HG02943 (cell line): ENCODE measurements around the gene AVL9.

Experiments used
- ATAC-seq: cut with Tn5 transposase; IDR thresholded peaks from one replicate; pipeline ENCODE4 v1.9.1; 2021; ENCODE audit warnings: mild to moderate bottlenecking, low read depth, moderate library complexity; ENCODE audit not compliant: unreplicated experiment

The AVL9 gene

DNA sequence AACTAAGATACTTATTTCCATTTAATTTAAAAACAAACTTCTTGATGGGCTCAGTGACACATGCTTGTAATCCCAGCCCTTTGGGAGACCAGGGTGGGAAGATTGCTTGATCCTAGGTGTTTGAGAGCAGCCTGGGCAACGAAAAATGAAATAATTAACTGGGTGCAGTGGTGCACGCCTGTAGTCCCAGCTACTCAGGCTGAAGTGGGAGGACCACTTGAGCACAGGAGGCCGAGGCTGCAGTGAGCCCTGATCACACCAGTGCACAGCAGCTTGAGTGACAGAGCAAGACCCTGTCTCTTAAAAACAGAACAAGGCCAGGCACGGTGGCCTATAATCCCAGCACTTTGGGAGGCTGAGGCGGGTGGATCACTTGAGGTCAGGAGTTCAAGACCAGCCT, 37.4 kb downstream of the AVL9 start:
- no peak for ATAC-seq

DNA sequence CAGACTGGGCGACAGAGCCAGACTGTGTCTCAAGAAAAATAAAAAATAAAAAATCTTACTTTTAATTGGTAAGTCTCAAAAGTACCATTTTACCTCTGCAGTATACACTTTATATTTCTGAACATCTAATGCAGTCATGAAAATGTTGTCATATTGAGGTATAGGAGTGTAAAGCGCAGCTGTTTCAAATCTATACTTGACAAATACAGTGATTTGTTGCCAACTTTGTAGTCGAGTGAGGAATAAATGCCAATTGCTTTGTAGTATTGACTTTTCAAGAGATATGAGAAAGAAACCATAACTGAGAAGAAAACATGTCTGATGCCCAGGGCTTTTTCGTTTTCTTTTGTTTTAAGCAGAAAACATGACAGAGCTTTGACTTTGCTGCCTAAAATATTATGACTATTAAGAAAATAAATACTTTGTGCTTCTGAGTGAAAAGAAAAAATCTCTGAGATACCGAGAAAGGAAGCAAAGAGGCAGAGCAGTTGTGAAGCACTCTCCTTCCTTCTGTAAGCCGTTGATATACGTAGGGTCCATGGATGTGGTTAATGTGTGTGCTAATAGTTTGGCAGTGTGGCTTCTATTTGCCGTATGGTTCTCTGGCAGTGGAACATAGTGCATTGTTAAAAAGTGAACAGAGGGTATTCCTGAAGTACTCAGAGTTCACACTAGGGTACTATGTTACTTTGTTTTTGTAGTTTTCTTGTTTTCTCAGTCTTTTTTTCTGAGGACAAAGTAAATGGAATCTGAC, 38.2 kb downstream of the AVL9 start:
- ATAC-seq: no peak

DNA sequence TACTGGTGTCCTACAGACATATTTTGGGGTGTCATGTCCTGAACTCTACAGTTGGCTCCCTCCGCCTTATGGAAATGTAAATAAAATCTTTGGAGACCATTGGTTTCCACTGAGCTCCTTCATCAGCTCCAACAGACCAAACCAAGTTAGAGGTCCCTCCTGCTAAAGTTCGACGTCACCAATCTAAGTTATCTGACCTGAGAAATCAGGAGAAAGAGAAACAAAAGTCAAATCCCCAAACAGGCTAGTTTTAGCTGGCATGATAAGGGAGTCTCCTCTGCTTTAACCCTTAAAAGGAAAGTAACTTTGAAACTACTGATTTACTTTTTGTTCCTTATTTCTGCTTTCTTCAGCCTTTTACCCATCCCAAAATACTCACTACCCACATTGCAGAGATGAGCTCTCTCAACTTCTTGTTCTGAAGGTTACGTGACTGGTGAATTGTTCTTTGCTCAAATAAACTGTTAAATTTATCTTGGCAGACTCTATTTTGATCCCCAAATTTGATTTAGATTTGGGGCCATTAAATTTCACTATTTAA, 39.9 kb downstream of the AVL9 start:
- ATAC-seq: no peak

DNA sequence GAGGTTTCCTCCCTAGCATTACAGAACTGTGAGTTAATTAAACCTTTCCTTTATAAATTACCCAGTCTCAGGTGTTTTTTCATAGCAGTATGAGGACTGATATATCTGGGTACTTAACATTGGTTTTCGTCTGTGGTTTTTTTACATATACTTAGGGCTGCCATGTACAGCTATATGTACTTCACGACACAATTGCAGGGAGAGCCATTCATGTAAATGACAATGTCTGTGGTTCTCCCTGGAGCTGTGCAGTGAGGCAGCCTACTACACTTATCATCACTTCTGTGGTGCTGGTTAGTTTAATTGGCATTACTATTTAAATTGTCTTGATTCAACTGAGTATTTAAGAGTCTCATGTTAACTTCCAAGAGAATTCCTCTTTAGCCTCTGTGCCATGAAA, 40.7 kb downstream of the AVL9 start:
- no peak for ATAC-seq

DNA sequence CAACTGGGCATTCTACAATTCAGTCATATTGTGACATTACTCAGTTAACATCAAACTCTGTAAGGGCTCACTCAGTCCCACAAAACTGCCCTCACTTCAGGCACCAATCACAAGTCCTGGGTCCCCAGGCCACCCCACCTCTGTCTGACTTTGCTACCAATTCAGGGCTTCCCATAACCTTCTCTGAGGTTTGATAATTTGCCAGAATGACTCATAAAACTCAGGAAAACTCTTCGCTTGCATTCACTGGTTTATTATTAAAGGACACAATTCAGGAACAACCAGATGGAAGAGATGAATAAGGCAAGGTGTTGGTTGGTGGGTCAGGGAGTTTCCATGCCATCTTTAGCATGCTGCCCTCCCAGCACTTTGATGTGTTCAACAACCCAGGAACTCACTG, 41.3 kb downstream of the AVL9 start:
- ATAC-seq: no peak

DNA sequence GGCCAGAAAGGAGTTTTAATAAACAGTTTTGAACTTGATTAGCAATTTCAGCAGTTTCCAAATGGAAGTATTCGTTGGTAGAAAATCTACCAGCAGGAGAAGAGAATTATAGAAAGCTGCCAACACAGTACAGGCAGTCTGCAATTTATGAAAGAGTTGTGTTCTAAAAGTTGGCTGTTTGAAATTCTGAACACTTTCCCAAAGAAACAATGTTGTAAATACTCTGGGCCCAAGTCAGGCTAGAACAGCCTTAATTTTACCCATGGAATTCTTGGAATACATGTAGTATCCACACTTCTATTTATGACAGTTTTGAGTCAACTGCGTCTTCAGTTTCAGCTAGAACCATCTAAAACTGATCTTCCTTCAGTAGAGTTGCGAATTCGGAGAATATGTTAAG, 42.5 kb downstream of the AVL9 start:
- no peak for ATAC-seq

DNA sequence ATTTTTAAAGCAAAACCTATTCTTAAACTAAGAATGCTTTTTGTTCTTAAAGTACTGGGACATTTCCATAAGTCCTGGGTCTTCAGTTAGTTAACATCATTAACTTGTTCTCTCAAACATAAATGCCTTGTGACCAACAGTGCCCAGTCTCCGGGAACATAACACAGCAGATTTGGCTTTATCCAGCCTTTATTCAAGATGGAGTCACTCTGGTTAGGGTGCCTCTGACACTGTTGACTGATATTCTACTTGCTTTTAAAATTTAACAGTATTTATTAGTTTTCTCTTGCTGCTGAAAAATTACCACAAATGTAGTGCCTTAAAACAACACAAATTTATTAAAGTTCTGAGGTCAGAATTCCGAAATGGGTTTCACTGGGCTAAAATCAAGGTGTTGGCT, 44.1 kb downstream of the AVL9 start:
- ATAC-seq: no peak

DNA sequence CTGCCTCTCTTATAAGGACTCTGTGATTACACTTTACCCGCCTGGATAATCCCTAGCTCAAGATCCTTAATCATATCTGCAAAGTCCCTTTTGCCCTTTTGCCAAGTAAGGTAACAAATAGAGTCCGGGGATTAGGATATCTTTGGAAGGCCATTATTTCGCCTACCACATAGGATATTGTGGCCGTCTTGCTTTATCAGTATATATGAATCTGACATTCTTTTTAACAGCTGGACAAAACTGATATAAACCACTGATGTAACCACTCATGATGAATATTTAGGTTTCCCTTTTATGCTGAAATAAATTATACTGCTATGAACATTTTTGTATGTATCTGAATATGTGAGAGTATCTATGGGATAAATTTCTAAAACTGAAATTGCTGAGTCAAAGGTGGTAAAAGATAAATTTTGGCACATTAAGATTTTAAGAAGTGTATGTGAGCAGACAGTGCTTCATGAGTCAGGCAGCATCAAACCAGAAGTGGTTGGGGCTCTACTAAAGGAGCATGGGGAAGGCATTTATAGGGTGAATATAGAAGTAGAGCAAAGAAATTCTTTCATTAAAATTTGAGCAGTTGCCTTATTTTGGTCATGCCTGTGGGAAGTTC, 44.7 kb downstream of the AVL9 start:
- ATAC-seq: no peak

DNA sequence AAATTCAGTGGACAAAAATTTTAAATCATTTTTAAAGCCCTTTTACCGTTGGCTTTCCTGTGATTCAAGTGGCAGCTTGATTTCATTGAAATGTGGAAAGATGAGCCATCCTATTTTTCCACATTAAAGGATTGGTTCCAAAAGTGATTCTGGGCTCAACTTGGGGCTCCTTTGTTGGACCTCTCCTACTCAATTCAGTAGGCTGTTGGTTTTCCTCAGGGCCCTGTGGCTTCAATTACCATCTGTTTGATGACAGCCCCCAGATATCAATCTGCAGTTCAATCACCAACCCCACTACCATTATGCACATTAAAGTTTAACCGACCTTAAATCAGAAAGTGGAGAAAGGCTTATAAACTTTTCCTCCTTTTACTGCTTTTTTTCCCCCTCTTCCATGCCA, 47.3 kb downstream of the AVL9 start:
- no peak for ATAC-seq

DNA sequence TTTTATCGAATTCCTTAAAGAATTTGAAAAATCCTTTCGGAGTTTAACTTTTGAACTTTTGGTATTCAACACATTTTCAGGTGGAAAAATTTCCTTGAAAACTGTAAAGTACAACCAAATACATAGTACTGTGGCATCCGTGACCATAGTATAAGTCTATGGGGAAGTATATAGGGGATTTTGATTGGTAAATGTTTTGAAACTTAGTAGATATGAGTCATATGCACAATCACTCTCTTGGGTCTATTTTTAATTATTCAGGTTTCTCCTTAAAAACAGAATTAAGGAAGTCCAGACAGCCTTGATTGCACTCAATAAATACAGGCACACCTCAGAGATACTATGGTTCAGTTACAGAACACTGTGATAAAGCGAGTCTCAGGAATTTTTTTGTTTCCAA, 64.2 kb downstream of the AVL9 start:
- no peak for ATAC-seq

DNA sequence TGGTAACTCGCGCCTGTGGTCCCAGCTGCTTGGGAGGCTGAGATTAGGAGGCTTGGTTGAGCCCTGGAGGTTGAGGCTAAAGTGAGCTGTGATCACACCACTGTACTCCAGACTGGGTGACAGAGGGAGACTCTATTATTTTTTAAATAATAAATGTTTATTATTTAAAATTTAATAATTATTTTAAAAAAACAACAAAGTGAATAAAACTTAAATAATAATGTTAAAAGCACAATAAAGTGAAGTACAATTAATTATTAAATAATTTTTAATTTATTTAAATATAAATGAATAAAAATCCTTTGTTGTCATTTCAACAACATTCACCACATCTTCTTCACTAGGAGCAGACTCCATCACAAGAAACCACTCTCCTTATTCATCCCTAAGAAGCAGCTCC, 64.8 kb downstream of the AVL9 start:
- ATAC-seq: no peak

DNA sequence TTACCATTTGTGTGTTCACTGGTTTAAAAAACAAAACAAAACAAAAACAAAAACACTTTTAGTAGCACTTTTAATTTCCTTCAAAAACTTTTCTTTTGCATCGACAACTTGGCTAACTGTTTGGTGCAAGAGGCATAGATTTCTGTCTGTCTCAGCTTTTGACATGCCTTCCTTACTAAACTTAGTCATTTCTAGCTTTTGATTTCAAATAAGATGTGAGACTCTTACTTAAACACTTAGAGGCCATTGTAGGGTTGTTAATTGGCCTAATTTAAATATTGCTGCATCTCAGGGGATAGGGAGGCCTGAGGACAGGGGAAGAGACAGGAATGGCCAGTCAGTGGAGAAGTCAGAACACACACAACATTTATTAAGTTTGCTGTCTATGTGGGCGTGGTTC, 66.3 kb downstream of the AVL9 start:
- no peak for ATAC-seq

DNA sequence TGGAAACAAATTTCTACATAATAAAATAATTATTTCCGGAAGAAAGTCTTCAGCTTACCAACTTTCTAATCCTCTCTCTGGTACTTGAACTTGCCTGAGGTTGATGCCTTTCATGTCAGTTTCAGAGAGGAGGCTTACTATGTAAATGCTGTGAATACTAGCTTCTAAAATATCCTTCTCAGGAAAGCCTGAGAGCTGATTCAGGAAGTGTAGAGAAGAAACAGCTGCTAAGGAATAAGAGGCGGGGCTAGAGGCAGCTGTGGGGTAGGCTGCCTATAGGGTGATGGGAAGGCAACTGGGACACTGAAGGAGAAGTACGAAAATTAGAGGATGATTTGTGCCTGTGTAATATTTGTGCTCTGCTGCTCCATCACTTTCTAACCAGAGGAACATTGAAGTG, 69.3 kb downstream of the AVL9 start:
- no peak for ATAC-seq

DNA sequence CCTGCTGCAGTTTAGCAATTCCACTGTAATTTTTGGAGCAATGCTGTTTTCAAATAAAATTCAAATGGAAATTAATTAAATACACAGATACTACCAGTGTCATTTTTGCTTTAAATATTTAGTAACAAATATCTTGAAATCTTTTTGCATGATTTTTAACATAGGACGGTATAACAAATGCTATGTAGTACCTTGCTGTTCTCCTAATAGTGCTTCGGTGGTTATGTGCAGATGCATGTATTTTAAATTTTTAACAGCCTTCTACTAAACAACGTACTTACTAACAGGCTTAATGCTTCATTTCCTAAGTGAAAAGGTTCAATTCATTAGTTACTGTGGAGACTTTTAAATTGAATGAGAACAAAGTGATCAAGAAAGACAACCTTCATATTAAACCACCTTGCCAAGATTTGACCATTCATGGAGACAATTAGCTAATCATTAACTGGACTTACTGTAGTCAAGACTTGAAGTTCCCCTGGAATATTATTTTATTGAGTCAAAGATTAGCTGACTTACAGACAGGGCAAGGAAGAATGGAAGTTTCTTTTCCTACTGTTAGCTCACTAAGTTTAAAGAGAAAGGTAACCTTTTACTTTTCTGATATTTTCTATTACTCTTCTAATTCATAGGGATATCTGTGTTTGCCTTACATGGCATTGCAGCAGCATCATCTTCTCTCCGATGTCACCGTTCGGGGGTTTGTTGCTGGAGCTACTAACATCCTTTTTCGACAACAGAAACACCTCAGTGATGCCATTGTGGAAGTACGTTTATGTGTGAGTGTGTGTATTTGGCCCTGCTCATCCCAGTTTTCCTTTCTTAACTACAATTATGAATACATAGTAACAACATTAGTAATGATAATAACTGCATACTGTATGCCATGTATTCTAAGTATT, 74.3 kb downstream of the AVL9 start:
- no peak for ATAC-seq

DNA sequence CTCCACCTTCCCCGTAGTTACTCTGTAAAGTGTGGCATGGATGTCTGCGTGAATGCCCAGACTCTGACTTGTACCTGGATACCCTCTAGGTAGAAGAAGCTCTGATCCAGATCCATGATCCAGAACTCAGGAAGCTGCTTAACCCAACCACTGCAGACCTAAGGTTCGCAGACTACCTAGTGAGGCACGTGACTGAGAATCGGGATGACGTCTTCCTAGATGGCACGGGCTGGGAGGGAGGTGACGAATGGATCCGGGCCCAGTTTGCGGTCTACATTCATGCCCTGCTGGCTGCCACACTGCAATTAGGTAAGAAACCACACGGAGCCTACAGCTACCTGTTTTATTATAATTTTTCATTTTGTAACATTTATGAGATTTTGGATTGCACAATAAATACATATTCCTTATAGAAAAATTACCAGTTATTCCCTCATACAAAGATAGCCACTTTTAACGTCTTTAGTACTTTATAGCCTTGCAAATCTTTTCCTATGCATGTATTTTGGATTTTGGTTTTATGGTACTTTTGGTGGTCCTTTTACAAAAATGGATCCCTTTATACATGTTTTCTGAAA, 77.9 kb downstream of the AVL9 start:
- no peak for ATAC-seq

DNA sequence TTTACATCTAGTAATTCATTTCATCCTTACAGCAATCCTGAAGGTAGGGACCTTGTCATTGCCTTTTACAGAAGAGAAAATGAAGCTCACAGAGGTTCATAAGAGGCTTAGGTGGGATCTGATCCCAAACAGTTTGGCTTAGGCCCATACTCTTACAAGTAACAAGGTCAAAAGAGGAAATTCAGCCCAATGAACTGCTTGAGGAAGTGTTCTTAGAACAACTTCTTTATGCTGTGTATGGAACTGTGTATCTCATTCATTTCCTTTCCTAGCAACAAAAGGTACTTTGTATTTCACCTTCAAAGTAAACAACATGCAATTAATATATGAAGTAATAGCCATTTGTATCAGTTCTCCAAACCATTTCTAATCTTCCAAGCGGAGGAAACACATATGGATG, 79.3 kb downstream of the AVL9 start:
- ATAC-seq: no peak

DNA sequence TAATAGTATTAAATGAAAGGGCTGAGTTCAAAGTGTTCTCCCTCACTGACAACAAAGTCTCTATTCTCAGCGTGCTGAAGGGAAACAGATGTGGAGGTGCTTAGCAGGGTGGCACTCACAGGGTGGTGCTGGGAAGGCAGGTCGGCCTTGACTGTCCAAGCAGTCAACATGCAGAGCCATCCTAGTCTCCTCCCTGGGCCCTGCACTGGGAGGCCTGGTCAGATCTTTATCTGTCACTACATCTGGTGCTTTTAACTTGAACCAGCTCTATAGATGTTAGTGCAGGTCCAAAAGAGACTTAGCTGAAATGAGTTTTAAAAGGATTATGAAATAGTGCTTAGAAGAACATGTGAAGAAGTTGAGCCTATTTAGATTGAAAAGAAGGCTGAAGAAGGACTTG, 82.1 kb downstream of the AVL9 start:
- ATAC-seq: no peak

DNA sequence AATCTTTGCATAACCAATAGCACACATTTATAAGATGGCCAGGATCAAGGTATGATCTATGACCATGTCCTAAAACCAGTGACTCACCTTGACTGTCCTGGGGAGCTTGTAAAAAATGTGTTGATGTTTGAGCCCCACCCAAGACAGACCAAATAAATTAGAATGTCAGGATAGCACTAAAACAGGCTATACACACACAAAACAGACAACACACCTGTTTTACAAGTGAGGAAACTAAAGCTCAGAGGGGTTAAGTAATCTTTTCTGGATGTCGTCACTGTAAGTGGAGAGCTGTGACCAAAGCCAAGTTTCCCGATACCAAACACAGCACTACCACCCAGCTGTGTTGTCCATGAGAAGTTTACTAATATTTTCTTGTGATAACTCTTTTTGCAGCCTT, 84.5 kb downstream of the AVL9 start:
- ATAC-seq: no peak

DNA sequence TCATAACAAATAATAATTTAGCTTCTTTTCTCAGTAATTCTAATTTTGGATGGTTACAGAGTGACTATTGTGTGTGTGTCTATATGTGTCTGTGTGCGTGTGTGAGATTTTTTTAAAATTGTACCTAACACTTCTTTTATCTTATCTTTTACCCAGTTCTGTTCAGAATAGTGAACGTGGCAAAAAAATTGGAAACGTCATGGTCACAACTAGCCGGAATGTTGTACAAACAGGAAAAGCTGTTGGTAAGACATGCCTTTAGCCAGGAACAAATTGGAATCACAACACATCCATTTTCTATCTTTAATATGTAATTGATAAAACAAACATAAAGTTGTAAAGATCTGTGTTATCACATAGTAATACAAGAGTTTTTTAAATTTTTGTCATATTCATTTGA, 85.4 kb downstream of the AVL9 start:
- ATAC-seq: no peak

DNA sequence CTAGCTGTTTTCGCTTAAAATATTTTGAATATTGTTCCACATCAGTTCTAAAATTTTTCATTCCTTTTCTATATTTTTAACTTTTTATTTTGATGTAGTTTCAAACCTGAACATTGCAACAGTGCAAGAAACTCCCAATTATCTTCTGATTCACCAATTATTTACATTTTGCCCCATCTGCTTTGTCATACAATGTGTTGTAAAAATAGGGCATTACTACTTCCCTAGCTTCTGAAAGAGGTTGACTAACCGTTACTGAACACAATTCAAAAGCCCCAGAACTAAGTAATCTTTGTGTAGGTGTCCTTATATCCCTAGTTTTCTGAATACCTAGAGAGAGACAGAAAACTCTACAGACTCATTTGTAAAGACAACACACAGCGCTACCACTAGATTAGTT, 86.7 kb downstream of the AVL9 start:
- no peak for ATAC-seq

DNA sequence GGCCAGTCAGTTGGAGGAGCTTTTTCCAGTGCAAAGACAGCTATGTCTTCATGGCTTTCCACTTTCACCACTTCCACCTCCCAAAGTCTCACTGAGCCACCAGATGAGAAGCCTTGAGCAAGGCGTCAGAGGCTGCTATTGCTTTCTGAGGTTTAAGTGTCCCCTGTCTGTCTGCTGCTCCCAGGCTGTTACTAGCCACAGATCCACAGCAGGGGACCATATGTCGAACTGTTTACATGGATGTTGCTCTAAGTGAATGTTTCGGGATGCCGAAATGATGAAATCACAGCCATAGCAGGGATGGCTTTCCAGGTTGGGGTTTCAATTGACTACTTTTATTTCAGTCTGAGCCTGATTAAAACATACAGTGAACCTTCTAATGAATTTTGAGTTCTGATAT, 88.5 kb downstream of the AVL9 start:
- ATAC-seq: no peak
